Measurements from ENCODE around the gene ARHGEF17. TPM values are rescaled to one million over a fixed set of nuclear protein-coding genes. Genes with fewer than 3 reads are reported as not detected.

ARHGEF17 gene
- total RNA-seq, 1 experiment from 2014 or later: 8.8 TPM

DNA sequence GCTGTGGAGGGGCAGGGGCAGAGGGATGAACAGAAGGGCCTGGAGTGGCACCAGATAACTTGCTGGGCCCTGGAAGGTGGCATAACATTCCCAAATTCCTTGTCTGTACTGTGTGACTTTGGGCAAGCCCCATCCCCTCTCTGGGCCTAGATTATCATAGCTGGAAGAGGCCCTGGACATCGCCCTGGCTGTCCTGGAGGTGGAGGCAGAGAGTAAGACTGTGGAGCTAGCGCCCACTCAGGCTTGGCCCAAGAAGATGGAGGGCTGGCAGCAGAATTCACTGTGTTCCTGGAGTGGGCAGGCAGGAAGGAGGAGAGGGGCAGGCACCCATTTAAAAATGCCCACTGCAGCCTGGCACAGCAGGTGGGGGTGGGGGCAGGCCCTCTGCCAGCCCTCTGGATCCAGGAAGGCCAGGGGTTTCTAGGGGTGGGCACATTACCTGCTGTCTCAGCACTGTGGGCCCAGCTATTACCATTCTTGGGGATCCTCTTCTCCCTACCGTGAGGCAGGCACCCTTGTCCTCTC, 22.6 kb downstream of the ARHGEF17 start:
- no peak for DNase-seq (ENCODE audit: low read depth)

DNA sequence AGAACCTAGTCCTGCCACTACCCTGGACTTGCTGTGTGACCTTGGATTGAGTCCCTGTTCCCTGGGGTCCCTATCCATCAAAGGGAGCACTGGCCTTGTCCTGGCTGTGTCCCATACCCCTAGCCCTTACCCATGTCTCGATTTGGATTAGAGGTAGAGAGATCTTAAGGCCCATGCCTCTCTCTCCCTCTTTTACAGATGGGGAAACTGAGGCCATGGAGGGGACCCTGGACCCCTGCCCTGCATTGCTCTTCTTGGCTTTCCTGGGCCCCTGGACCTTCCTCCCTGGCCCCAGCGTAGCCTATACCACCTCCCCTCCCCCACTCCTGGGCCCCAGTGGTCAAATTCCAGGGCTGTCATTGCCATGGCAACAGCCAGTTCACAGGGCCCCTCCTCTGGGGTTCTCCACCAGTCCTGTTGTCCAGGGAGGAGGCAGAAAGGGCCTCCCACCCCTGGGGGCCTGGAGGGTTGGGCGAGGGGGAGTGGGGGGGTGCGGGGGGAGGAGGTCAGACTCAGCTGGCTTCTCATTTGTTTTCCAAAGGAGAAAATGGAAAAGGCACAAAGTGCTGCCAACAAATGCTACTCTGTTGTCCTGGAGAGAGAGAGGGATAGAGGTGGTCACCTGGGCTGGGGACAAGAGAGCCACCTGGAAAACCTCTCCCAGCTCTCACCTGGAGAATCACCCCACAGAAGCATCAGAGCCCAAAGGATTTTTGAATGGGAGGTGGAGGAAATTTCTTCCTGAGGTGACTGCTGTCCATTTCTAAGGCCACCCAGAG, 23.3 kb downstream of the ARHGEF17 start:
- no peak for DNase-seq (ENCODE audit: low read depth)

DNA sequence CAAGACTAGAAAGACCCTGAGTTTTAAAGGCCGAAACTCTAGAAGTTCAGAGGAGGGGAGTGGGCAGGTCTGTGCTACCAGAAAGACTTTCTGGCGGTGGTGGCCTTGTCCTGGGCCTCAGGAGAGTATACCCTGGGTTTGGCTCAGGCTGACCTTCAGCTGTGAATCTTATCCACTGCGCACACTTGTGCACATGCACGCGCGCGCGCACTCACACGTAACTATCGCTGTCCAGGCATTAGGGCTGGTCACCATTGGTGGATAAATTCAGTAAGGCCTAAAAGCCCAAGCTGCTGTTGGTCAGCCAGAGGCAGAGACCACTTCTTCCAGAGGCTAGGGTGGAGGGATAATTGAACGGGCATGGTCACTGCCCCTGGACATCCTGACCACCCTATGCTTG, 25.1 kb downstream of the ARHGEF17 start:
- DNase-seq (ENCODE audit: low read depth): no peak

DNA sequence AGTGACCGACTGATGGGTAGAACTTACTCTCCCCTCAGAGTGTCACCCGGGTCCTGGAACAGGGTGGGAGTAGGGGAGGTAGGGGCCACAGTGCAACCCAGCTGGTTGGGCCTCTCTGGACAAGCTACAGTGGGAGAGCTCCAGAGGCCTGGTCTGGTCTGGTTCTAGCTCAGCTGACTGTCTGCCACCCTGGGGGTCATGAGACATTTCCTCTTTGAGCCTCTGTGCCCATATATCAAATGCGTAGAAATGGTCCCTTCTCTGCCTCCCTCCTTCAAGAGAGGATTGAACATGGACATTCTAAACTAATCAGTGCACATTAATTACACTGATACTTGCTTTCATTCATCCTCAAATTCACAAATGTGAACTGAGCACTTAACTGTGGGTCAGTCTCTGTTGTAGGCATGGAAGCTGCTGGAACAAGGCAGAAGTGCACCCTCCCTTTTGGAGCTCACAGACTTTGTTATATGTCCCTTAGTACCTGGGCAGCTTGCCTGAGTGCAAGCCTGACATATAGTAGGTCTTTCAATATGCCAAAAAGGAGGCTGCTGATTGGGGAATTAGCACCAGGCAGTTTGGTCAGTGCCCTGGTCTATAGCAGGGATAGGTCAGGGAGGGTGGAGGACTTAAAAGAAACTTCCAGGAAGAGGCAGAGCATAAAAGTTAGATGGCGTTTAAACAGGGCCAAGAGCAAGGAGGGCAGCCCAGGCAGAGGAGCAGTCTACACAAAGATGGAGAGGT, 25.7 kb downstream of the ARHGEF17 start:
- DNase-seq (ENCODE audit: low read depth): no peak

DNA sequence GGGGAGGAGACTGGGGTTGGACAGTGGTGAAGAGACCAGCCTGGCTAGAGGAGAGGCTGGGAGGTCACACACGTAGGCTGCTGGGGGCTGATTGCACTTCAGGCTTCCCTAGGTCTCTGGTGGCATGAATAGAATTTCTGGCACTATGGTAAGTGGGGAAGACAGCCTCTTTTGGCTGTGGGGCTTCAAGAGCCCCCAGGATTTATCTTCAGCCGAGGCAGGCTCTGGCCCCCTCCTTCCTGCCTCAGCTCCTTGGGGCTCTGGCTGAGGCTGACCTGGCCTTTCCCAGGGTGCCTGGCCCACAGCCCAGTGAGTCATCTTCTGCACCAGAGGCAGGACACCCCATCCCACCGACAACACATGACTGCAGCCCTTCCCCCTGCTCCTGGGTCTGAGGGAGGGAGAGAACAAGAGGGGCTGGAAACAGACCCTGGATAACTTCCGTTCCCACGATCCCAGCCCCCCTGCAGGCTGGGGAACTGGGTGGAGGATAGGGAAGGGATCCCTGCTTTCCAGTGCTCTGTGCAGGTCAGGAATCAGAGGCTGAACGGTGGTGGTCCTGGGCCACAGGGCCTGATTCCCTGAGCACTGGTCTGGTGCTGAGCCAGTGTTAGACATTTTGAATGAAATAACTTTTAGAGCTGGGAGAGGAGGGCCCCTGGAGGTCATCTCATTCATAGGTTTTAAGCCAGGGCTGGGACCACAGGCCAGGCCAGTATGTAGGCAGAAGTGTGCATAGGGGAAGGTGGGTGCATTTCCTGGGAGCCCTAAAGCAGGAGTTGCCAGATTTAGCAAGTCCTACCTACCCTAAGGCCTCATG, 26.5 kb downstream of the ARHGEF17 start:
- peak; percentile 94 for DNase-seq (ENCODE audit: low read depth)

DNA sequence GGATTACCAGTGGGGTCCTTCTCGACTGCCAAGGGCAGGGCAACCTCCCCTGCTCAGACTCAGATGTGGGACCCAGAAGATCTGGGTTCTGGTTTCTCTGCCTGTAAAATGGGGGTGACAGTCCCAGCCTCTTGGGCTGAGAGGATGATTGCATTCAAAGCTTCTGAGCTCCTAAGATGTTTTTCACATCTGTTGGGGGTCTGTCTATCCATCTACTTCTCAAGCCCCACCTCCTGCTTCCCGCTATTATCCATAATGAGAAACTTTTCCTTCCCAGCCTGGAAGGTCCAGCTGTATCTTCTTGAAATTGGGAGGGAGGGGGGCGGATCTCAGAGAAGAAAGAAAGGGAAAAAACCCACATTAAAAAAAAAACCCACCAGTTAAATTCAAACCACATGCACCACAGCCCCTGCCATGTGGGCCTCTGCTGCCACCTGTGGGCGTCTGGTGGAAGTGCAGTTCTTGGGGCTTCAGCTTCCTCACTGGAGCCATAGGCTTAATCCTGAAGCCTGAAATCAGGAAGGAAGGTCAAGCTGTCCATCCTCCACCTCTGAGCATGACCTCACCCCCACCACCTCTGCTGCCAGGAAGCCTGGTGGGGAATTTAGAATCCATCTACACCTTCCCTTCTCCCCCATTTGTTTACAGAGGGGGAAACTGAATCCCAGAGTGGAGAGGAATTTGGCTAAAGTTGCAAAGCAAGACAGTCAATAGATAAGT, 27.3 kb downstream of the ARHGEF17 start:
- DNase-seq (ENCODE audit: low read depth): peak; percentile 86

DNA sequence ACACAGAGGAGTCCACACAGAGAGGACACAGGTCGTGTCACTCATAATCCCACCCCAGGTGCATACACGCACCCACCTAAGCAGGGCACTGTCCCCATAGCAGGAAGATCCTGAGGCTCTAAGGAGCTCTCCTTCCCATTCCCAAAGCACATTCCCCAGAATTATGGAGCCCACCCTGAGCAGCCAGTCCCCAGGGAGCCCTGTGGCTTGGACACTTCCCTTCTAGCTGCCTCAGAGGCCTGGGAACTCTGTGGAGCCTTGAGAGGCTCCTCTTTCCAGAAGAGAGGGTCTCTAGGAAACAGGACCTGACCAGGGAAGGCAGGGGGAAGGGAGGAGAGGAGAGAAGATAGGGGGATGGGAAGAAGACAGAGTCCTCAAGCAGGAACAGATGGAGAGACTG, 29.8 kb downstream of the ARHGEF17 start:
- DNase-seq (ENCODE audit: low read depth): no peak

DNA sequence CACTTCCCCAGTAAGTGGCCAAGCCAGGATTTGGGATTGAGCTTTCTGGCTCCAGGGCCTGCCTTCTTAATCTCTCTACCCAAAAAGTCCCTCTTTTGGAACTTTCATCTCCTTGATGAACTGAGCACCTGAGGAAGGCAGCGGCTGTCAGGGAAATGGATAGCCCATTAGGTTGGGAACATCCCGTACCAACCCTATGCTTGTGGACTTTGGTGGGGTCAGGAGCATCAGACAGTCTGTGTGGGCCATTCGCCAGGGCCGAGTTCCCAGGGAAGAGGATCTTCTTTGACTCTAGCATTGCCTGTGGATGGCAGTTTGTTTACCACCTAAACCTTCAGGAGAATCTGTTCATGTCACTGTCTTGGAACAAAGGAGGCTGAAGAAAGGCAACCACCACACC, 30.2 kb downstream of the ARHGEF17 start:
- DNase-seq (ENCODE audit: low read depth): no peak

DNA sequence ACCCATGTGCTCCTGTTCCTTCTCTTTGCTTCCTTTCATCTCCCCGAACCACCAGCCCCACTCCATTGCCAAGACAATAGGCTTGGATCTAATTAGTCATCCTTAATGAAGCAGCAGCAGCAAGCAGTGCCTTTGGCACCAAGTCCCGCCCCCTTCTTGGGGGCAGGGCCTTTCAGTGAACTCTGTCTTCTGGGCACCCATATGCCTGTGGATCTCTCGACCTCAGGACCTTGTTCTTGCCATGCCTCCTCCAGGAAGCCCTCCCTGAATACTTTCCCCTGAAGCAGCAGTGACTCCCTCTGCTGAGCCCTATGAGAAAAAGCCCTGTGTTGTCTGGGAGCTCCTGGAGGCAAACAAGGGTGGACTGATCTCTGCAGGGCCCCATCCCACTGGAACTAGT, 32.1 kb downstream of the ARHGEF17 start:
- no peak for DNase-seq (ENCODE audit: low read depth)

DNA sequence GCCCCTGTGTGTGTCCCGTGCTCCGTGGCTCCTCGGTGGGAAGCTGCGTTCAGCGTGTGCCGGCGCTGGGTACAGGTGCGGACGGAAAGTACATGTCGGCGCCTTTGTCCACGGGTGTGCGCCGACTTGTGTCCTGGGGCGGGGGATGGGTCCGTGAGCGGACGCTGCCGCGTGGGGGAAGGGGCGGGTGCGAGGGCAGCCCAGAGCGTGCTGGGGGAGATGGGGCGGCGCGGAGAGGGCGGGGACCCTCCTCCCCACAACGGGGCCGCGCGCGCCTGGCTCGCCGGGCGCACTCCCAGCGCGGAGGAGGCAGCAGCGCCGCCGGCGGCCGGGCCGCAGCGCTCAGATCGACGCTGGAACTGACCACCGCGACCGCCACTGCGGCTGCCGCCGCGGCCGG, 34.6 kb downstream of the ARHGEF17 start:
- DNase-seq (ENCODE audit: low read depth): no peak

DNA sequence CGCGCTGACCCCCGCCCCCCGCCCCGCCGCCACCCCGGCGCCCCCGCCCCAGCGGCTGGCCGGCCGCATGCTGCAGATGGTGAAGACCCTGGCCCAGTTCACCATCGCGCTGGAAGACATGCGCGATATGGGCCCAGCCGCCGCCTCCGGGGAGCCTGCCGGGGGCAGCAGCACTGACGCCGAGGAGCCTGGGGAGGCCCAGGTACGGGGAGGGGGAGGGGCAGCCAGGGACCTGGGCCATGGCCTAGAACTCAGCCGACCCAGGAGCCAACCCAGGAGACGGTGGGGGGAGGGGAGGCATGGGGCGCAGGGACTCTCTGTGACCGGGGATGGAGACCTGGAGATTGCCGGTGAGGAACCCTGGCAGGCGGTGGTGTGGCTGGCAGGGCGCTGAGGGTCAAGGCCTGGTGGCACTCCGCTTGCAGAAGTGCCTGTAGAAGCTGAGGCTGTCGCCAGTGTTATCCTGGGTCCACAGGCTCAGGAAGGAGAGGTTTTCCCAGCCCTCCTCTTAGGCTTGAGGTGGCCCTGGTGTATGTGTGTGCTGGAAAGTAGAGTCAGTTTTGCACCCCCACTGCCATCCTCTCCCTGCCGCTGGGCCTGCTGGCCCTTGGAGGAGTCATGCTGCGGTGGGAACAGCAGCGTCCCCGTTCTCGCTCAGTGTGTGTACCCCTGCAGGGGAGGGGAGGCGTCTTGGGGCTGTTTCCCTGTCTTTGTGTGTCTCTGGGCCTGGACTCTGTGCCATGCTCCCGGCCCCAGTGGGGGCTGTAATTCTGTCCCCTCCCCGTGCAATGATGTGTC, 35.2 kb downstream of the ARHGEF17 start:
- no peak for DNase-seq (ENCODE audit: low read depth)

DNA sequence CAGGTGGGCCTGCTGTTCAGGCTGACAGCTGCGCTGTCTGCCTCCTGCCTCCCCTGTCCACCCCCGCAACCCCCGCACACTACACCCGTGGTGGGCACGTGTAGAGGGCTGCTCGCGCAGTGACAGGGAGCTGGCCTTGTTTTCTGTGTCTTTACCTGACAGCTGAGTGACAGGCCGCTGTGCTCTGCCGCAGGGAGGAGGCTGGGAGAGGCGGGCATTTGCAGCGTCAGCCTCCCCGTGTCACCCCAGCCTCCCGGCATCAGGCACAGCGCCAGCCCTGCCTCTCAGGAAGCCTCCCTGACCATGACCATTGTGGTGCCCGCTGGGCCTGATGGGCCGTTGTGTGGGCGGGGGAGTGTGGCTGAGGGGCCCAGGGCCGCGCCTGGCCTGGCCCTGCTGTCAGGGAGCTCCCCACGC, 36.1 kb downstream of the ARHGEF17 start:
- DNase-seq (ENCODE audit: low read depth): no peak

DNA sequence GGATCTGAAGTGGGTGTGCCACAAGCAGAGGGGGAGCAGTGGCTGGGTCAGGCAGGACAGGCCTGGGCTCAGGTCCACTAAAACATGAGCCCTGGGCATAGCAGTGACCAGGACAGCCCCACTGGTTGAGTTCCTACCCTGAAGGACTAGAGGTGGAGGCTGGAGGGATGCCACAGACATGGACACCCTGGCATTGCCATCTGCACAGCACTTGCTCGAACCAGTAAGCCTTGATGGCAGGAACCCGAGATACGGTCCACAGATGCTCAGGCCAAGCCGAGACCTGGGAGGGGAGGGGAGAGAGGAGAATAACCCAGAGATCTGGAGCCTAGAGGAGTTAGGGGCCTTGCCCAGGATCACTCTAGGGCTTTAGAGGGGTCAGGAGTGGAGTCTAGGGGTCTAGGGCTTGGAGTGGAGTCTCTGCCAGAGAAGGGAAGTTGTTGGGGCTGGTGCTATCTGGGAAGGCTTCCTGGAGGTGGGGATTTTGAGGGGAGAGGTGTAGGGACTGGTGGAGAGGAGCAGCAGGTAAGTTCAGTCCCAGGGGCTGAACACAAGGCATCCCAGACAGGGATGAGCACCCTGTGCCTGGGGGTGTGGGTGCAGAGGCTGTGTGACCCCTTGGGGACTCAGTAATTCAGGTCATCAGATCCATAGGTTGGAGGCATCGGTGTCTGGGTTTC, 37.5 kb downstream of the ARHGEF17 start:
- no peak for DNase-seq (ENCODE audit: low read depth)

DNA sequence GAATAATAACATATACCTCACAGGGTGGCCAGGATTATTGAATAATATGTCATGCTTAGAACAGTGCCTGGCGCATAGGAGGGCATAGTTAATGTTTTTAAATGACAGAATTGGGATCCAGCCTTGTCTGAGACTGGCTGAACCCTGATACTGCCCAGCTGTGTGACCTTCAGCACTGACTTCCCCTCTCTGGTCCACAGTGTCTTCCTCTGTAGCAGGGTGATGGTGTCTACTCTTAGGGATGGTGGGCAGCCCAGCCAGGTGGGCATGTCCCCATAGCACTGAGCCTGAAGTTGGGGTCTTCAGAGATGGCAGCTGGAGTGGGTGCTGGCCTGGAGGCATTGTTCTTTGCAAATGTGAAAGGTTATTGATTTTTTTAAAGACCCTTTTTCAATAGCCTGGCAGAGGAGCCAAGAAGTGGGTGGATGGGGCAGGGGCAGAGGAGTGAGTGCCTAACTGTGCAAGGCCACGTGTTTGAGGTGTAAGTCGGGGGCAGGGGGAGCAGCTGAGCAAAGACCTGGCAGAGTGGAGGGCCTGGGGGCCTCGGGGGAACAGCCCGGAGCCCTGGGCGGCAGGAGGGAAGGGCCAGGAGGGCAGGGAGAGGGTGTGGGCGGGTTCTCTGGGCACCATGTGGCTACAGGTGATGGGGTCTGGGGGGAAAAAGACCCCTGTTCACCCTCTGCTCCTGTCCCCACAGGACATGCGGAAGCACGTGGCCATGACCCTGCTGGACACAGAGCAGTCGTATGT, 38.3 kb downstream of the ARHGEF17 start:
- DNase-seq (ENCODE audit: low read depth): no peak

DNA sequence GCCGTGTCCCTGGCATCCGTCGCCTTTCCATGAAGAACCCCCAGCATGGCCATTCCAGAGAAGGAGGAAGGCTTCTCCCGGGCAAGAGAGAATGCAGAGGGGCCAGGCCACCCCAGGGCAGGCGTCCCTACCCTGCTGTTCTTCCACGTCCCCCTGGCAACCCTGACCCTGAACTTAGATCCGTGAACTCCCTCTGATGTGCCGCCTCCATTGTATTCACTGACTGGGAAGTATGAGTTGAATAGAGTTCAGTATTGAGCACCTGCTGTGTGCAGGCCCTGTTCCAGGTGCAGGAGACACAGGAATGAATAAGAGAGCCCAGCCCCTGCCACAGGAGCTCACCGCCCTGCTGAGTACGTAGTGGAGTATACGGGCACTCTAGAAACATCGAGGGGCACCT, 39.0 kb downstream of the ARHGEF17 start:
- DNase-seq (ENCODE audit: low read depth): no peak

DNA sequence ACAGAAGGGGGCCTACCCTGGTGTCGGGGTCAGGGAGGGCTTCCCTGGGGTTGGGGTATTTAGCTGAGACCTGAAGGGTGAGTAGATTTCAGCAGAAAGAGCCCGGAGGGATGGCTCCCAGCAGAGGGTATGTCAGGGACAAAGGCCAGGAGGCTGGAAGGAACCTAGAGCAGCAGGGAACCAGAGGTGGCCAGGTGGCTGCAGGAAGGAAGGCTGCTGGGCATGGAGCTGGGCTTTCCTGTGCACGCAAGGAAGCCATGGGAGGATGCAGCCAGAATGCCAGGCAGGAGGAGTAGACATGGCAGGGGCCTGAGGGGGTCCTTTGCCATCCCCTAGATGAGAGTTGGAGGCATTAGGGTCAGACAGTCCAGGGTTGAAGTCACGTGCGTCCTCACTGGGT, 40.8 kb downstream of the ARHGEF17 start:
- no peak for DNase-seq (ENCODE audit: low read depth)

DNA sequence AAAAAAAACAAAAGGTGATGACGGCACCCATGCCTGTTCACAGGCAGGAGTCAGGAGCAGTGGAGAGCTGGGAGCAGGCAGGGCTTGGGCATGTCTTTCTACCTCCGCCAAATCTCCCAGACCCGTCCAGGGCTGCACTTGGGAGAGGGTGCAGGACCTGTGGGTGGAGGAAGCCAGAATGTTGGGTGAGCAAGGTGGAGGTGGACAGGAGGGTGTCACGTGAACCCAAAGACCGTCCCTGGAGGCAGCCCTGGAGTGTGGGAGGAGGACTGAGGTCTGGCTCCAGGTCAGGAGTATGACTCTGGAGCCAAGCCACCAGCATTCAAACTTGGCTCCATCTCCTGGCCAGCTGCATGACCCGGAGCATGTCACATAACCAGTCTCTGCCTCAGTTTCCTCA, 41.6 kb downstream of the ARHGEF17 start:
- no peak for DNase-seq (ENCODE audit: low read depth)

DNA sequence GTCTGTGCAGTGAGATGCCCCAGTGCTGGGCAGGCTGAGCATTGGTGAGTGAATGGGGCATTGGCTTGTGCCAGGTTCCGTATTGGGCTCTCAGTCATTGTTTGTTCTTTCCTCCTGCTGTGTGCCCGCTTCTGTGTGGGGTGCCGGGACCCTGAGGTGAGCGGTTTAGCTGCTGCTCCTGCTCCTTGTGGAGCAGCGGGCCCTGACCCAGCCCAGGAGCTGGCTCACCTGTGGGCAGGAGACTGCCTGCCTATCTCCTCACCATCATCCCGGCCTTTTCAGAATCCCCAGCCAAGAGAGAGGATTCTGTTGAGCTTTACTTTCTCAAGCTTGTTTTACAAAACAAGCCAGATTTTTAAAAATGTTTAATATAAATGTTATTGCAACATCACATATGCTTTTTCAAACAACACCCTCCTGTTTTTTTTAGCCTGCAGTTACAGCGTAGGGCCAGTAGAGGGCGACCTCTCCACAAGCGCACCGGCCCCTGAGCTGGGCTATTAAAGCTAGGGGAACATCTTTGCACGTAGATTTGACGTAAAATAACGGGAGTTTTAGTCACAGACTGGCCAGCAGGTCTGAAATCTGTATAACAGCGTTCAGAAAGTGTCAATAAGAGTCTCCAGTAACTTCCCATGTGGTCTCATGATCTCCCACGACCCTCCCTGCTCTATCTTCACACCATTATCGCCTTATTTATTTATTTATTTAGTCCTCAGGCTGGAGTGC, 43.0 kb downstream of the ARHGEF17 start:
- DNase-seq (ENCODE audit: low read depth): peak; percentile 62

Measured in HT1080 (cell line).